K562 (cell line): ENCODE measurements around the gene LRRTM4. TPM values are rescaled to one million over a fixed set of nuclear protein-coding genes. Genes with fewer than 3 reads are reported as not detected.

Experiments
- ATAC-seq: fragments of 200-7000 bp; cut with Tn5 transposase; 3 replicates; pipeline ENCODE4 v1.9.1; 2020; ENCODE audit warnings: moderate library complexity
- BruUV-seq: library from RNA; stranded (reverse); fragments of 400-500 nt; replicated peaks from 2 replicates; lab custom pipeline; 2021; lab: Mats Ljungman, UMichigan
- CTCF ChIA-PET: fragments of 300-600 bp; formaldehyde crosslinking; extraction: SDS; loops from one replicate; lab custom pipeline; 2021; ENCODE audit warnings: low intra/inter-chr PET ratio; lab: Yijun Ruan, JAX
- POLR2A ChIA-PET: fragments of 300-600, 350-650 bp; sonication (Branson Sonifier 250); formaldehyde crosslinking; extraction: SDS; loops from one replicate; lab custom pipeline; 2021; ENCODE audit warnings: antibody characterized with exemption, inconsistent platforms; lab: Yijun Ruan, JAX
- DNase-seq, 4 experiments: peaks; one replicate each; pipeline versions ENCODE4 v3.0.0 to v3.0.0-alpha.2; 2011 to 2018; ENCODE audit warnings: low spot score in 3 of 4, mixed read lengths in 3 of 4; ENCODE audit errors: extremely low read depth in 1 of 4
- FAIRE-seq: peaks from 2 replicates; lab custom pipeline; 2011; peaks lifted over from hg19 to GRCh38; lab: Jason Lieb, UNC
- H2AFZ ChIP-seq: 2 replicates; pipeline ENCODE4 v1.6.0; 2011; ENCODE audit warnings: low read depth, low read length, control low read depth, inconsistent platforms
- H3K27ac ChIP-seq: fragments of 200-600 bp; 3 replicates; pipeline ENCODE4 v1.8.0; 2011; ENCODE audit warnings: low read depth, mild to moderate bottlenecking, control low read depth, inconsistent platforms, low read length, moderate library complexity, mixed read lengths; ENCODE audit errors: extremely low read depth
- H3K27me3 ChIP-seq, 2 experiments: fragments of 300-600 bp in 1 of 2; 2 replicates in 1 of 2; 3 replicates in 1 of 2; pipeline versions ENCODE4 v1.6.0 to v1.8.0; 2011; ENCODE audit warnings: inconsistent platforms in 2 of 2, low read length in 2 of 2, mild to moderate bottlenecking in 1 of 2, mixed read lengths in 1 of 2, moderate library complexity in 1 of 2; ENCODE audit not compliant: control insufficient read depth in 2 of 2, insufficient read depth in 2 of 2
- H3K36me3 ChIP-seq: fragments of 300-600 bp; 3 replicates; pipeline ENCODE4 v1.8.0; 2011; ENCODE audit warnings: mild to moderate bottlenecking, low read length, inconsistent platforms; ENCODE audit not compliant: control insufficient read depth, insufficient read depth
- H3K4me1 ChIP-seq, 2 experiments: fragments of 200-600 bp in 1 of 2; replicated peaks in 1 of 2; 2 replicates in 1 of 2; 3 replicates in 1 of 2; pipeline versions ENCODE4 v1.5.1 to v1.8.0; 2011; ENCODE audit warnings: inconsistent platforms in 2 of 2, low read length in 2 of 2, mild to moderate bottlenecking in 1 of 2, mixed read lengths in 1 of 2, moderate library complexity in 1 of 2; ENCODE audit not compliant: control insufficient read depth in 2 of 2, insufficient read depth in 2 of 2
- H3K4me2 ChIP-seq: 2 replicates; pipeline ENCODE4 v1.6.1; 2011; ENCODE audit warnings: low read length, control low read depth, inconsistent platforms, mixed read lengths; ENCODE audit not compliant: insufficient read depth
- H3K4me3 ChIP-seq: fragments of 200-600 bp; sonication (generic), shearing (Covaris generic); 2 replicates; pipeline ENCODE4 v1.5.1; 2016; ENCODE audit warnings: control low read depth, inconsistent platforms
- H3K79me2 ChIP-seq: fragments of 200-600 bp; 3 replicates; pipeline ENCODE4 v1.8.0; 2011; ENCODE audit warnings: low read length, inconsistent platforms; ENCODE audit not compliant: control insufficient read depth, insufficient read depth
- H3K9ac ChIP-seq, 2 experiments: 2 replicates each; pipeline versions ENCODE4 v1.6.0 to v1.6.1; 2011; ENCODE audit warnings: low read depth in 2 of 2, low read length in 2 of 2, control low read depth in 1 of 2, inconsistent platforms in 1 of 2, mild to moderate bottlenecking in 1 of 2, mixed read lengths in 1 of 2; ENCODE audit not compliant: insufficient read depth in 1 of 2
- H3K9me1 ChIP-seq: one replicate; pipeline ENCODE4 v1.6.0; 2011; ENCODE audit warnings: inconsistent platforms, mild to moderate bottlenecking, low read length, moderate library complexity; ENCODE audit not compliant: control insufficient read depth, insufficient read depth
- H3K9me3 ChIP-seq: replicated peaks from 2 replicates; pipeline ENCODE4 v1.5.1; 2011; ENCODE audit warnings: low read depth, low read length, inconsistent platforms; ENCODE audit not compliant: control insufficient read depth, insufficient read depth
- H4K20me1 ChIP-seq: replicated peaks from 2 replicates; pipeline ENCODE4 v1.6.1; 2011; ENCODE audit warnings: low read length, inconsistent platforms, mixed read lengths; ENCODE audit not compliant: control insufficient read depth, insufficient read depth
- C11orf30 ChIP-seq: fragments of 450-650 bp; IDR thresholded peaks from 2 replicates; pipeline ENCODE4 v1.6.1; 2016; ENCODE audit warnings: low read depth, mild to moderate bottlenecking
- KLF13 ChIP-seq: fragments of 450-650 bp; IDR thresholded peaks from 2 replicates; pipeline ENCODE4 v1.6.1; 2016; ENCODE audit warnings: missing genetic modification characterization, low read depth, mild to moderate bottlenecking, missing compliant biosample characterization, moderate library complexity, borderline replicate concordance
- MLX ChIP-seq, 2 experiments: fragments of 450-650 bp in 1 of 2; sonication (generic) in 1 of 2; formaldehyde crosslinking; conservative IDR thresholded peaks; 2 replicates each; pipeline versions ENCODE4 v1.4.0 to v1.8.1; 2020 to 2022; ENCODE audit warnings: mild to moderate bottlenecking in 1 of 2, missing genetic modification reagents in 1 of 2
- RBFOX2 ChIP-seq: fragments of 200-400 bp; formaldehyde crosslinking; IDR thresholded peaks from 2 replicates; pipeline ENCODE4 v1.6.1; 2017; ENCODE audit warnings: low read depth, mild to moderate bottlenecking, low read length, moderate library complexity
- RBM15 ChIP-seq: fragments of 200-400 bp; formaldehyde crosslinking; IDR thresholded peaks from 2 replicates; pipeline ENCODE4 v1.6.1; 2018; ENCODE audit warnings: mild to moderate bottlenecking, low read length, moderate library complexity; ENCODE audit not compliant: insufficient read depth
- SIRT6 ChIP-seq: IDR thresholded peaks from one replicate; pipeline ENCODE4 v1.6.1; 2012; ENCODE audit warnings: low read depth, mild to moderate bottlenecking, control low read depth, inconsistent platforms, low read length, moderate library complexity
- THRAP3 ChIP-seq: fragments of 450-650 bp; IDR thresholded peaks from 2 replicates; pipeline ENCODE4 v1.6.1; 2016; ENCODE audit warnings: mild to moderate bottlenecking, inconsistent platforms, borderline replicate concordance
- ZBED1 ChIP-seq: IDR thresholded peaks from 2 replicates; pipeline ENCODE4 v1.6.1; 2014
- ZNF354B ChIP-seq: fragments of 250-450 bp; sonication (Bioruptor Pico); IDR thresholded peaks from 2 replicates; pipeline ENCODE4 v1.4.0; 2020
- ZNF75A ChIP-seq: fragments of 450-650 bp; formaldehyde crosslinking; IDR thresholded peaks from 2 replicates; pipeline ENCODE4 v1.4.0; 2020; ENCODE audit warnings: mild to moderate bottlenecking
- WGBS: fragments of 100-300 bp; shearing (Covaris generic); methylation state at CpG from one replicate; pipeline ENCODE4 v1.1.6; 2016; ENCODE audit warnings: low coverage, mixed read lengths; ENCODE audit not compliant: insufficient coverage; ENCODE audit errors: missing lambda C conversion rate; 5-methylcytosine and 5-hydroxymethylcytosine counted together
- in situ Hi-C: fragments of 300-500 bp; cut with MboI; formaldehyde crosslinking; loops from 4 replicates; pipeline ENCODE4 v1.15.0; 2018; ENCODE audit warnings: inconsistent platforms, mixed read lengths
- intact Hi-C: fragments of 100-400 bp; cut with micrococcal nuclease; formaldehyde crosslinking; loops from 2 replicates; pipeline ENCODE4 v1.14.2; 2022
- polyA plus RNA-seq, 8 experiments: library from polyadenylated mRNA; depleted of rRNA in 4 of 8; stranded (reverse) in 5 of 8; unstranded in 3 of 8; fragments of >200 nt; fragmentation: Nextera tagmentation in 2 of 8; fragmentation: Illumina TruSeq in 1 of 8; extraction: Ambion mirVana in 2 of 8; extraction: Trizol in 1 of 8; gene quantifications; 2 replicates each; pipeline versions ENCODE4 v1.2.1 to v1.2.3, GENCODE V29; 2011 to 2014; ENCODE audit warnings: inconsistent platforms in 1 of 8, missing spikeins in 1 of 8
- total RNA-seq, 7 experiments: library from RNA; depleted of rRNA in 6 of 7; stranded (reverse); fragments of >200 nt in 6 of 7; fragmentation: Illumina TruSeq in 2 of 7; extraction: Trizol in 2 of 7; gene quantifications; 2 replicates each; pipeline versions ENCODE4 v1.2.1 to v1.2.3, GENCODE V29; 2011 to 2021; ENCODE audit warnings: low replicate concordance in 1 of 7
- TF ChIP-seq, protein P1 (sequence below): IDR thresholded peaks from 2 replicates; pipeline ENCODE4 v1.6.1; 2011; ENCODE audit not compliant: insufficient read length; ENCODE audit errors: extremely low read depth

LRRTM4 gene
- total and polyA plus RNA-seq, 9 of the 15 experiments (the other 6 are each of a cell fraction or from before 2014, with no cell fraction given), result 0.04 TPM; not detected in 6

GRCh38 chr2:76861708-76862107 lies 660.5 kb downstream of the LRRTM4 start:
- H2AFZ ChIP-seq, result no peak overlapping the region
- H3K79me2 ChIP-seq, result no peaks in the 10 kb centered on the region
- no peak overlapping the region for H3K27ac ChIP-seq
- TF ChIP-seq C11orf30 (no peak), THRAP3 (no peak)
- H3K9ac ChIP-seq, result no peak overlapping the region
- no TSS peak for BruUV-seq
- H3K9me3 ChIP-seq, result no peaks in the 10 kb centered on the region
- FAIRE-seq, result no peak
- CTCF ChIA-PET, result no interaction called here
- POLR2A ChIA-PET, result no interaction called here
- WGBS, result 0% methylated on average over 3 of the region's 3 CpGs
- no peak overlapping the region for H3K4me3 ChIP-seq
- H3K9me1 ChIP-seq, result no peaks in the 10 kb centered on the region
- H4K20me1 ChIP-seq, result no peaks in the 10 kb centered on the region
- H3K36me3 ChIP-seq, result no peaks in the 10 kb centered on the region
- intact Hi-C loops, result no loop called here
- in situ Hi-C loops, result no loop called here
- no peaks in the 10 kb centered on the region for H3K4me1 ChIP-seq
- ATAC-seq, result no peak
- no peaks in the 10 kb centered on the region for H3K27me3 ChIP-seq
- no peak overlapping the region for H3K4me2 ChIP-seq
- DNase-seq, result no peak

- WGBS, result 0% methylated on average over 1 of the region's 1 CpG
- ATAC-seq (no peak), FAIRE-seq (no peak), DNase-seq (no peak)
- intact Hi-C loops, result no loop called here
- Histone ChIP-seq H3K9me3 (no peaks in the 10 kb centered on the region; the same call in 1 of the 2 replicates), H3K27me3 (no peaks in the 10 kb centered on the region), H3K4me2 (no peak overlapping the region), H2AFZ (no peak overlapping the region), H3K4me3 (no peak overlapping the region), H3K4me1 (no peaks in the 10 kb centered on the region), H3K9me1 (no peaks in the 10 kb centered on the region), H4K20me1 (no peaks in the 10 kb centered on the region), H3K9ac (no peak overlapping the region), H3K79me2 (no peaks in the 10 kb centered on the region), H3K36me3 (no peaks in the 10 kb centered on the region), H3K27ac (no peak overlapping the region)
- CTCF ChIA-PET, result no interaction called here
- TF ChIP-seq ZNF75A (CRISPR knock-in tag) (no peak), SIRT6 (no peak), RBM15 (no peak), ZNF354B (CRISPR knock-in tag) (no peak), MLX (CRISPR knock-in tag; conservative IDR thresholded peaks at IDR 0.05) (no peak), KLF13 (tag) (no peak), RBFOX2 (no peak), ZBED1 (no peak)
- TF ChIP-seq, protein P1, sequence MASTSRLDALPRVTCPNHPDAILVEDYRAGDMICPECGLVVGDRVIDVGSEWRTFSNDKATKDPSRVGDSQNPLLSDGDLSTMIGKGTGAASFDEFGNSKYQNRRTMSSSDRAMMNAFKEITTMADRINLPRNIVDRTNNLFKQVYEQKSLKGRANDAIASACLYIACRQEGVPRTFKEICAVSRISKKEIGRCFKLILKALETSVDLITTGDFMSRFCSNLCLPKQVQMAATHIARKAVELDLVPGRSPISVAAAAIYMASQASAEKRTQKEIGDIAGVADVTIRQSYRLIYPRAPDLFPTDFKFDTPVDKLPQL, result no peak
- in situ Hi-C loops, result no loop called here
- POLR2A ChIA-PET, result no interaction called here
- BruUV-seq, result no TSS peak
Measured at GRCh38 chr2:76851000-76851399, 671.2 kb downstream of the LRRTM4 start.
